ENCODE data around the gene ARHGEF2.
"Not testable (repeated sequence)": the region's sequence is repeated elsewhere in the genome, so short reads cannot be mapped to it uniquely, and the experiment has no call there.

ARHGEF2 gene

GRCh38 chr1:155990005-155990739 is 11.8 kb upstream of the ARHGEF2 start:
- DNase-seq (ENCODE audit: low spot score): no peak

- DNase-seq (ENCODE audit: low spot score): peak; percentile 72
Measured at GRCh38 chr1:155989242-155990004, 11.1 kb upstream of the ARHGEF2 start.

- DNase-seq (ENCODE audit: low spot score): not testable (repeated sequence)
Measured at GRCh38 chr1:155984903-155985645, 6.7 kb upstream of the ARHGEF2 start.

GRCh38 chr1:155984341-155984740 is 6.0 kb upstream of the ARHGEF2 start:
- DNase-seq (ENCODE audit: low spot score): no peak

GRCh38 chr1:155983191-155984024 is 5.1 kb upstream of the ARHGEF2 start:
- no peak for DNase-seq (ENCODE audit: low spot score)

- DNase-seq (ENCODE audit: low spot score): no peak
Measured at GRCh38 chr1:155982106-155982505, 3.8 kb upstream of the ARHGEF2 start.

GRCh38 chr1:155981266-155982088 is 3.1 kb upstream of the ARHGEF2 start:
- no peak for DNase-seq (ENCODE audit: low spot score)

GRCh38 chr1:155979597-155980343 is 1.4 kb upstream of the ARHGEF2 start:
- DNase-seq (ENCODE audit: low spot score): no peak

GRCh38 chr1:155978973-155979429 is 654 bp upstream of the ARHGEF2 start:
- no peak for DNase-seq (ENCODE audit: low spot score)

- DNase-seq (ENCODE audit: low spot score): no peak
Measured at GRCh38 chr1:155977690-155978324, 540 bp downstream of the ARHGEF2 start.

GRCh38 chr1:155976913-155977689 is 1.2 kb downstream of the ARHGEF2 start:
- DNase-seq (ENCODE audit: low spot score): no peak

- DNase-seq (ENCODE audit: low spot score): no peak
Measured at GRCh38 chr1:155976062-155976912, 2.1 kb downstream of the ARHGEF2 start.

- no peak for DNase-seq (ENCODE audit: low spot score)
Measured at GRCh38 chr1:155975375-155976061, 2.8 kb downstream of the ARHGEF2 start.

- no peak for DNase-seq (ENCODE audit: low spot score)
Measured at GRCh38 chr1:155974208-155975115, 3.9 kb downstream of the ARHGEF2 start.

- DNase-seq (ENCODE audit: low spot score): no peak
Measured at GRCh38 chr1:155973723-155974122, 4.6 kb downstream of the ARHGEF2 start.

Measured in SK-N-DZ (cell line).